ENCODE measurements around the gene MMP25.

Gene MMP25, protein sequence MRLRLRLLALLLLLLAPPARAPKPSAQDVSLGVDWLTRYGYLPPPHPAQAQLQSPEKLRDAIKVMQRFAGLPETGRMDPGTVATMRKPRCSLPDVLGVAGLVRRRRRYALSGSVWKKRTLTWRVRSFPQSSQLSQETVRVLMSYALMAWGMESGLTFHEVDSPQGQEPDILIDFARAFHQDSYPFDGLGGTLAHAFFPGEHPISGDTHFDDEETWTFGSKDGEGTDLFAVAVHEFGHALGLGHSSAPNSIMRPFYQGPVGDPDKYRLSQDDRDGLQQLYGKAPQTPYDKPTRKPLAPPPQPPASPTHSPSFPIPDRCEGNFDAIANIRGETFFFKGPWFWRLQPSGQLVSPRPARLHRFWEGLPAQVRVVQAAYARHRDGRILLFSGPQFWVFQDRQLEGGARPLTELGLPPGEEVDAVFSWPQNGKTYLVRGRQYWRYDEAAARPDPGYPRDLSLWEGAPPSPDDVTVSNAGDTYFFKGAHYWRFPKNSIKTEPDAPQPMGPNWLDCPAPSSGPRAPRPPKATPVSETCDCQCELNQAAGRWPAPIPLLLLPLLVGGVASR

GRCh38 chr16:3045758-3046640 is at the start of gene MMP25:
MMP25 (plus strand) TSS chr16:3046561; CDS start chr16:3046918, 357 bp downstream.
- DNase-seq (ENCODE audit: low read depth), result no peak

GRCh38 chr16:2999929-3000328 is 46.4 kb upstream of the MMP25 start:
- TF ChIP-seq, protein P1, sequence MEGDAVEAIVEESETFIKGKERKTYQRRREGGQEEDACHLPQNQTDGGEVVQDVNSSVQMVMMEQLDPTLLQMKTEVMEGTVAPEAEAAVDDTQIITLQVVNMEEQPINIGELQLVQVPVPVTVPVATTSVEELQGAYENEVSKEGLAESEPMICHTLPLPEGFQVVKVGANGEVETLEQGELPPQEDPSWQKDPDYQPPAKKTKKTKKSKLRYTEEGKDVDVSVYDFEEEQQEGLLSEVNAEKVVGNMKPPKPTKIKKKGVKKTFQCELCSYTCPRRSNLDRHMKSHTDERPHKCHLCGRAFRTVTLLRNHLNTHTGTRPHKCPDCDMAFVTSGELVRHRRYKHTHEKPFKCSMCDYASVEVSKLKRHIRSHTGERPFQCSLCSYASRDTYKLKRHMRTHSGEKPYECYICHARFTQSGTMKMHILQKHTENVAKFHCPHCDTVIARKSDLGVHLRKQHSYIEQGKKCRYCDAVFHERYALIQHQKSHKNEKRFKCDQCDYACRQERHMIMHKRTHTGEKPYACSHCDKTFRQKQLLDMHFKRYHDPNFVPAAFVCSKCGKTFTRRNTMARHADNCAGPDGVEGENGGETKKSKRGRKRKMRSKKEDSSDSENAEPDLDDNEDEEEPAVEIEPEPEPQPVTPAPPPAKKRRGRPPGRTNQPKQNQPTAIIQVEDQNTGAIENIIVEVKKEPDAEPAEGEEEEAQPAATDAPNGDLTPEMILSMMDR (IDR thresholded peaks at IDR 0.05; ENCODE audit: insufficient read depth, low read depth, low read length, missing control alignments), result no peak
- no peak overlapping the region for H3K4me3 ChIP-seq (ENCODE audit: low read depth, low read length)
- DNase-seq (ENCODE audit: low read depth), result no peak

More at GRCh38 chr16:3045758-3046640, at the start of gene MMP25:
- TF ChIP-seq, protein P1 (IDR thresholded peaks at IDR 0.05; ENCODE audit: insufficient read depth, low read depth, low read length, missing control alignments), result no peak
- peak within 1 kb of the TSS; percentile 45 for H3K4me3 ChIP-seq (ENCODE audit: low read depth, low read length)

DNA sequence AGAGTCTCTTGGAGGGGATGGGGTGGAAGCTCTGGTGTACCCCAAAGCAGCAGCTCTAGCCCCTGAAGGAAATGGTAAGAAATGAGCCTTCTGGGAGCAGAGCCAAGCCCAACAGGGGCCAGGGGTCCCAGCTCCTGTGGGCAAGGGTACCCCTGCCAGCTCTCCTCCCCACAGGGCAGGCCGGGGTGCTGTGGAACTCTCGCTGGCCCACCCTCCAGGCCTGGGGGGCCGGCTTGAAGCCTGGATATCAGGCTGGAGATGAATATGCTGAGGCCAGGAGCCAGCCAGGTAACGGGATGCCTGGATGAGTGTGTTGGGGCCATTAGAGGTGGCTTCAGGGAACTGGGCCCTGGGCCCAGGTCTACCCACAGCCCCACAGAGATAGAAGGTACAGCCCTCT is 45.8 kb upstream of the MMP25 start:
- DNase-seq (ENCODE audit: low read depth), result no peak
- no peak overlapping the region for H3K4me3 ChIP-seq (ENCODE audit: low read depth, low read length)
- TF ChIP-seq, protein P1 (IDR thresholded peaks at IDR 0.05; ENCODE audit: insufficient read depth, low read depth, low read length, missing control alignments), result no peak

- DNase-seq (ENCODE audit: low read depth), result no peak
- TF ChIP-seq, protein P1 (IDR thresholded peaks at IDR 0.05; ENCODE audit: insufficient read depth, low read depth, low read length, missing control alignments), result no peak
- no peak overlapping the region for H3K4me3 ChIP-seq (ENCODE audit: low read depth, low read length)
These were observed 45.0 kb upstream of the MMP25 start for GRCh38 chr16:3001316-3001715.

DNA sequence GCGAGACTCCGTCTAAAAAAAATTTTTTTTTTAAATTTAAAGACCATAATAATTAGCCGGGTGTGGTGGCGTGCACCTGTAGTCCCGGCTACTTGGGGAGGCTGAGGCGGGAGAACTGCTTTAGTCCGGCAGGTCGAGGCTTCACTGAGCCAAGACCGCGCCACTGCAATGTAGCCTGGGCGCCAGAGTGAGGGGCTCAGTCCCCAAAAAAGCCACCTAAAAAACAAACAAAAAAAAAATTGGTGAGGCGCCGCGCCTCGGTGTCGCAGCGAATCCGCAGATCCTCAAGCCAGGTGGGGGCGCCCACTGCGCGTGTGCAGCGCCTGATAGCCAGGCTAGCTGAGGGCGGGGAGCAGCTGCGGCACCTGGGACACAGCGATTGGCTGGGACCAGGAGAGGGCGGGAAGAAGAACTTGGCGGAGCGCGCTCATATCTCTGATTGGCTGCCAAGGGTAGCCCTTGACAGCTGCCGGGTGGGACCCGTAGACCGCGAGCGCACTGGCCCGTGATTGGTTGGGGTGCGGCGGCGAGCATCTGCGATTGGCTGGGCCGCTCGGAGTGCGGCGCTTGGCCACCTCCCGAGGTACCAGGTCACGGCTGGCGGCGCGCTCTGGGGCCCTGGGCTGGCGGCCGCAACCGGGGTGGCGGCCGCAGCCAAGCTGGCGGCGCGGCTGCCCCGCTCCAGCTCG is 42.6 kb upstream of the MMP25 start:
- no peak overlapping the region for H3K4me3 ChIP-seq (ENCODE audit: low read depth, low read length)
- TF ChIP-seq, protein P1 (IDR thresholded peaks at IDR 0.05; ENCODE audit: insufficient read depth, low read depth, low read length, missing control alignments), result peak; percentile 38
- DNase-seq (ENCODE audit: low read depth), result peak; percentile 100

DNA sequence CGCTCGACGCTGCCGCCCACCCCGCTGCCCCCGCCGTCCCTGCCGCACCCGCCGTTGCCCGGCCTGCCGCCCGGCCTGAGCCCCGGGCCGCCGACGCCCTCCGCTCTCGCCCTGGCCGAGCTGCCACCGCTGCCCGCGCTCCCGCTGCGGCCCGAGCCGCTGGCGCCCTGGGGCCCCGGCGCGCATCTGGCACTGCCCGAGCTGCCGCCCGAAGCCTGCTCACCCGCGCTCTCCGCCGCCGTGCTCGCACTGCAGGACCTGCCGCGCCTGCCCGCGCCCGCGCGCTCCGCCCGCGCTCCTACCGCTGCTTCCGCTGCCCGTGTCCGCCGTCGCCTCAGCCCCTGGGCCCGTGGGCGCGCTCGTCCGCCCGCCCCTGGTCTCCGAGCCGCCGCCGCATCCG is 42.0 kb upstream of the MMP25 start:
- no peak for DNase-seq (ENCODE audit: low read depth)
- TF ChIP-seq, protein P1 (IDR thresholded peaks at IDR 0.05; ENCODE audit: insufficient read depth, low read depth, low read length, missing control alignments), result no peak
- H3K4me3 ChIP-seq (ENCODE audit: low read depth, low read length), result no peak overlapping the region

Measured in GM12865 (cell line).